HG02870 (cell line): ENCODE results near the gene ERFE.

Experiments
- ATAC-seq: cut with Tn5 transposase; IDR thresholded peaks from one replicate; pipeline ENCODE4 v1.9.1; 2021; ENCODE audit warnings: mild to moderate bottlenecking, moderate library complexity; ENCODE audit not compliant: unreplicated experiment

The ERFE gene

GRCh38 chr2:238202326-238203093 is 43.7 kb downstream of the ERFE start:
- ATAC-seq = no peak

DNA sequence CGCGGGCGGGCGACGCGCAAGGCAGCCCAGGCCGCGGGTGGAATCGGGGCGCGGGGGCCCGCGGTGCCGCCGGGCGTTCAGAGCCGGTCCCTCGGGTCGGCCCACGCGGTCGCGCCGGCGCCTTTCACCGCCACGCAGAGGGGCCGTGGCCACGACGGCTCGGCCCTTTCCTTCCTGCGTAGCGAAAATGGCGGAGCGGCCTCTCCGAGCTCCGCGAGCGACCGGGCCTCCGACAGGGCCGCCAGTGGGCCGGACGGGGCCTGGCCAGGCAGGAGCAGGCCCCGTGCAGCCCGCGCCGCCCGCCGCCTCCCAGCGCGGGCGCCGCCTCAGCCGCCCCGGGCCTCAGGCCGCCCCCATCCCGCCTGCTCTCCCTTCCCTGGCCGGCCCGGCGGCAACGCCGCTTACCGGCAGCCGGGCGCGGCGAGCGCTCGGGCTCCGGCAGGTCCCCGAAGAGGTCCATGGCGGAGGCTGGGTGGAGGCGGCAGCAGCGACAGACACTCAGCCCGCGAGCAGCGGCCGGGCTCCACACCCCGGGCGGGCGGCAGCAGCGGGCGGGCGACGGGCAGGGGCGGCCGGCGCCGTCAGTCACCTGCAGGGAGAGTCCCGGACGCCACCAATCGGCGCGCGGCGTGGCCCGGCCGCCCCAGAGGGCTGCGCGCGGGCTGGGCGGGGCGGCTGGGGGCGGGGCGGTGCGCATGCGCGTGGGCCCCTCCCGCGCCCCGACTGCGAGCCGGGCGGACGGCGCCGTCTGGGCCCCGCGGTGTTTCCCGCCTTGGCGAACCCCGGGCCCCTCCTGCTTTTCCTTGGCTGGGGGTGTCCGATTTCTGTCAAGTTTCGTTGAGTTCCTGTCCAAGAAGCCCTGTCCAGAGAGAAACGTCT is 44.6 kb downstream of the ERFE start, which contains the start of gene ILKAP:
Gene ILKAP (minus strand): TSS at position 602 of the 879 bp plus-strand sequence. CDS start 142 bp downstream, at position 460.
- peak; percentile 92 for ATAC-seq

- peak; percentile 22 for ATAC-seq
Measured at GRCh38 chr2:238203973-238204683, 45.4 kb downstream of the ERFE start.

DNA sequence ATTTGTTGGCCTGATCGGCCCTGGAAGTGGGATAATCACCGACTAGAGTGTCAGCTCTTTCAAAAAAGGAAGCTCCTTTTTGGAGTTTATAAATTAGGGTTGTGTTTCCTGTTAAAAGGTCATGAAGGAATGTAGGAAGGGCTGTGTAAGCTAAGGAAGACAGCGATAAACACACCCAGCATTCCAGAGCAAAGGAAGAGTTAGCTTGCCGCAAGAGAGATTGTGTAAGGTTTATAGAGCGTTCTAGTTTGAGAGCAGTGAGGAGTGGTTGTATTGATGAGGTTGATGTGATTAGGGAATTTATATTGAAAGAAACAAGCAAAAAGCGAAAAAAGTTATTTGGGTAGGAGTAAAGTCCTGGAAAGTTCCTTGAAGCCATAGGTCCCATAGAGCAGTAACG is 48.2 kb downstream of the ERFE start:
- no peak for ATAC-seq

- ATAC-seq = no peak
Measured at GRCh38 chr2:238216651-238217184, 57.9 kb downstream of the ERFE start.
